ENCODE measurements around the gene CC2D1B.

The CC2D1B gene

DNA sequence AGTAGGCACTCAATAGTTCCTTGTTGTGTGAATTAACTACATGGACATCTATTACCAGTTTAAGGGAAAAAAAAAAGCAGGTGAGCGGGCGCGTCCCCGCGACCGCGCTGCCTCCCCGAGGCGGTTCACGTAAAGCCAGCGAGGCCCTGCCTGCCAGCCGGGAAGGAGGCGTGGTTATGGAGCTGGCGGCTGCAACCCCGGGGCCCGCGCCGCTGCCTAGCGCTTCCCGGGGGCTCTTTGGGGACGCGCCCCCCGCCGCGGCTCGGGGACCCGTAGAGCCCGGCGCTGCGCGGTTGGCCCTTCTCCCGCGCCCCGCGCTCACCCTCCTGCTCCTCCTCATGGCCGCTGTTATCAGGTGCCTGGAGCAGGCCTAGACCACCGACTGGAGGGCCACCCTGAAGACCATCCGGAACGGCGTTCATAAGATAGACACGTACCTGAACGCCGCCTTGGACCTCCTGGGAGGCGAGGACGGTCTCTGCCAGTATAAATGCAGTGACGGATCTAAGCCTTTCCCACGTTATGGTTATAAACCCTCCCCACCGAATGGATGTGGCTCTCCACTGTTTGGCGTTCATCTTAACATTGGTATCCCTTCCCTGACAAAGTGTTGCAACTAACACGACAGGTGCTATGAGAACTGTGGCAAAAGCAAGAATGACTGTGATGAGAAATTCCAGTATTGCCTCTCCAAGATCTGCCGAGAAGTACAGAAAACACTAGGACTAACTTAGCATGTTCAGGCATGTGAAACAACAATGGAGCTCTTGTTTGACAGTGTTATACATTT, 2.6 kb upstream of the CC2D1B start:
- H3K4me3 ChIP-seq (ENCODE audit: low read depth, low read length), result peak overlapping the region; percentile 48

DNA sequence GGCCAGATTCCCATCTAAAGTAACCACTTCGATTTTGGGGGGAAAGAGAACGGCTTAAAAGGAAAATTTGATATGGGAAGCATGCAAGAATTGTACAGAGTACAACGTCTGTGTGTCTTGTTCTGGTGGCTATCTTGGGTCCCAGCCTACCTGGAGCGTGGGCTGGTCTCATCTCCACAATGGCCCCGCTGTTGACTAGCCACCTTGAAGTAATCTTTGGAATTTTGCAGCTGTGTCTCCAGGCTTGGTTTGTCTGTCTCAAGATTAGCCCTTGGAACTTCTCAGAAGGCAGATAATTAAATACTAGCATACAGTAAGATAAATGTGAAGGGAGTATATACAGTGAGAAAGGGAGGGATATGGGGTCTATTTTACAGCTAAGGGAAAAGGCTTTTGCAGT, 1.3 kb upstream of the CC2D1B start:
- no peak overlapping the region for H3K4me3 ChIP-seq (ENCODE audit: low read depth, low read length)
- TF ChIP-seq, protein P1, sequence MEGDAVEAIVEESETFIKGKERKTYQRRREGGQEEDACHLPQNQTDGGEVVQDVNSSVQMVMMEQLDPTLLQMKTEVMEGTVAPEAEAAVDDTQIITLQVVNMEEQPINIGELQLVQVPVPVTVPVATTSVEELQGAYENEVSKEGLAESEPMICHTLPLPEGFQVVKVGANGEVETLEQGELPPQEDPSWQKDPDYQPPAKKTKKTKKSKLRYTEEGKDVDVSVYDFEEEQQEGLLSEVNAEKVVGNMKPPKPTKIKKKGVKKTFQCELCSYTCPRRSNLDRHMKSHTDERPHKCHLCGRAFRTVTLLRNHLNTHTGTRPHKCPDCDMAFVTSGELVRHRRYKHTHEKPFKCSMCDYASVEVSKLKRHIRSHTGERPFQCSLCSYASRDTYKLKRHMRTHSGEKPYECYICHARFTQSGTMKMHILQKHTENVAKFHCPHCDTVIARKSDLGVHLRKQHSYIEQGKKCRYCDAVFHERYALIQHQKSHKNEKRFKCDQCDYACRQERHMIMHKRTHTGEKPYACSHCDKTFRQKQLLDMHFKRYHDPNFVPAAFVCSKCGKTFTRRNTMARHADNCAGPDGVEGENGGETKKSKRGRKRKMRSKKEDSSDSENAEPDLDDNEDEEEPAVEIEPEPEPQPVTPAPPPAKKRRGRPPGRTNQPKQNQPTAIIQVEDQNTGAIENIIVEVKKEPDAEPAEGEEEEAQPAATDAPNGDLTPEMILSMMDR (IDR thresholded peaks at IDR 0.05; ENCODE audit: low read depth, low read length), result no peak

More for the DNA sequence above, 2.6 kb upstream of the CC2D1B start:
- TF ChIP-seq, protein P1 (IDR thresholded peaks at IDR 0.05; ENCODE audit: low read depth, low read length), result no peak

DNA sequence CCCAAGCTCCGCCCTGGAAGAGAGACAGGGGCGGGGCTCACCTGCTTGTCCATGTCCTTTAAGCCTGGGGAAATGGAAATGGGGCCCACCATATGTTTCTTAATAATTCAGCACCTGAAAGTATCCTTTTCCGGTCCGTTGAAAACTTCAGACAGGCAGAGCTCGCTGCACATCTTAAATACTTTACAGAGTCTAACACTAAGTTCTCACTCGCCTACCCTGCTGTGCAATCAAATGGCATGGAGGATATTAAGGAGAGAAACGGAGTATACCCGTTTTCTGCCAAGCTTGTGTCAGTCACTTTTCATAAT, 467 bp upstream of the CC2D1B start:
- TF ChIP-seq, protein P1 (IDR thresholded peaks at IDR 0.05; ENCODE audit: low read depth, low read length), result no peak
- peak overlapping the region; percentile 89 for H3K4me3 ChIP-seq (ENCODE audit: low read depth, low read length)

- TF ChIP-seq, protein P1 (IDR thresholded peaks at IDR 0.05; ENCODE audit: low read depth, low read length), result no peak
- peak overlapping the region; percentile 89 for H3K4me3 ChIP-seq (ENCODE audit: low read depth, low read length)
Measured at GRCh38 chr1:52365071-52365745, 797 bp downstream of the CC2D1B start.

- TF ChIP-seq, protein P1 (IDR thresholded peaks at IDR 0.05; ENCODE audit: low read depth, low read length), result no peak
- H3K4me3 ChIP-seq (ENCODE audit: low read depth, low read length), result peak overlapping the region; percentile 89; the same call in 1 of the 2 replicates
Measured at GRCh38 chr1:52364235-52364839, 1.7 kb downstream of the CC2D1B start.

GRCh38 chr1:52360595-52360968, 5.4 kb downstream of the CC2D1B start:
- TF ChIP-seq, protein P1 (IDR thresholded peaks at IDR 0.05; ENCODE audit: low read depth, low read length), result no peak
- no peak overlapping the region for H3K4me3 ChIP-seq (ENCODE audit: low read depth, low read length)

Measured in WI38 (cell line).